Left hindlimb (tissue), 1 donor: ENCODE results near the gene RBM19.

Experiments
- DNase-seq: peaks from one replicate; pipeline ENCODE4 v3.0.0-alpha.2; 2018

Gene RBM19

GRCh38 chr12:113950873-113951272, 15.3 kb downstream of the RBM19 start:
- no peak for DNase-seq

GRCh38 chr12:113949321-113950305, 16.5 kb downstream of the RBM19 start:
- DNase-seq = no peak

GRCh38 chr12:113948151-113948914, 17.8 kb downstream of the RBM19 start:
- DNase-seq = no peak

- DNase-seq = no peak
Measured at GRCh38 chr12:113946175-113946574, 19.9 kb downstream of the RBM19 start.

GRCh38 chr12:113945174-113946173, 20.7 kb downstream of the RBM19 start:
- DNase-seq = no peak

- no peak for DNase-seq
Measured at GRCh38 chr12:113942209-113942608, 23.9 kb downstream of the RBM19 start.

- no peak for DNase-seq
Measured at GRCh38 chr12:113941208-113941486, 25.0 kb downstream of the RBM19 start.

GRCh38 chr12:113940357-113941207, 25.5 kb downstream of the RBM19 start:
- DNase-seq = no peak

- no peak for DNase-seq
Measured at GRCh38 chr12:113939867-113940266, 26.3 kb downstream of the RBM19 start.

GRCh38 chr12:113938471-113938870, 27.7 kb downstream of the RBM19 start:
- no peak for DNase-seq

GRCh38 chr12:113936460-113936859, 29.7 kb downstream of the RBM19 start:
- no peak for DNase-seq

GRCh38 chr12:113935459-113935858, 30.7 kb downstream of the RBM19 start:
- DNase-seq = no peak

GRCh38 chr12:113934946-113935345, 31.2 kb downstream of the RBM19 start:
- no peak for DNase-seq

GRCh38 chr12:113934060-113934814, 31.9 kb downstream of the RBM19 start:
- DNase-seq = no peak

- DNase-seq = peak; percentile 41
Measured at GRCh38 chr12:113933201-113933786, 32.8 kb downstream of the RBM19 start.

GRCh38 chr12:113932381-113933196, 33.5 kb downstream of the RBM19 start:
- DNase-seq = no peak

- DNase-seq = no peak
Measured at GRCh38 chr12:113931517-113931916, 34.6 kb downstream of the RBM19 start.

- no peak for DNase-seq
Measured at GRCh38 chr12:113930249-113930648, 35.9 kb downstream of the RBM19 start.

GRCh38 chr12:113929312-113929989, 36.7 kb downstream of the RBM19 start:
- no peak for DNase-seq
